Gastroesophageal sphincter (tissue), 3 donors: ENCODE results near the gene TGFBI.

ENCODE experiments used
- EP300 ChIP-seq: sonication (generic); formaldehyde crosslinking; IDR thresholded peaks from one replicate; pipeline ENCODE4 v1.6.1; 2017; ENCODE audit warnings: antibody characterized with exemption, mild to moderate bottlenecking
- POLR2A ChIP-seq, 2 donors: fragments of 450-650 bp; IDR thresholded peaks; one replicate each; pipeline ENCODE4 v1.6.1; 2017; ENCODE audit warnings: antibody characterized with exemption in 2 of 2, mild to moderate bottlenecking in 2 of 2, moderate library complexity in 1 of 2
- POLR2AphosphoS5 ChIP-seq: sonication (generic); formaldehyde crosslinking; IDR thresholded peaks from one replicate; pipeline ENCODE4 v1.6.1; 2017; ENCODE audit warnings: antibody characterized with exemption
- TF ChIP-seq, protein P1 (sequence below), 4 experiments: fragments of 200-600 bp in 2 of 4; fragments of 450-650 bp in 2 of 4; sonication (generic) in 1 of 4; IDR thresholded peaks; one replicate each; pipeline ENCODE4 v1.5.1; 2017 to 2019; ENCODE audit warnings: antibody characterized with exemption in 4 of 4, mild to moderate bottlenecking in 2 of 4, moderate library complexity in 2 of 4

DNA sequence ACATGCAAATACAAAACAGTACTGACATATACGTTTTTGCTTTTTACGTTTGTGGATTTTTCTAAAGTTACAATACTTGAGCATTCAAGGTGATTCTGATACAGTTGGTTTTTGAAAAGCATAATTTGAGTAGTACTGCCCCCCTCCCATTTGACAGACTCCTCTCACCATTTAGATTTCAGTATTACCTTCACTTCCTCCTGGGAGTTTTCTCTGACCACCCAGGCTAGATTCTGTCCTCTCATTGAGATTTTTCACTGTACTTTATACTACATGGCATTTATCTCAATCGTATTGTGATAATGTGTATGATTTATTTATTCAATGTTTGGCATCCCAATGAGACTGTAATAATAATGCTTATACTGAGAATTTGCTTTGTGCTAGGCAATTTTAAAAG lies 71.1 kb downstream of the TGFBI start:
- TF ChIP-seq, protein P1, sequence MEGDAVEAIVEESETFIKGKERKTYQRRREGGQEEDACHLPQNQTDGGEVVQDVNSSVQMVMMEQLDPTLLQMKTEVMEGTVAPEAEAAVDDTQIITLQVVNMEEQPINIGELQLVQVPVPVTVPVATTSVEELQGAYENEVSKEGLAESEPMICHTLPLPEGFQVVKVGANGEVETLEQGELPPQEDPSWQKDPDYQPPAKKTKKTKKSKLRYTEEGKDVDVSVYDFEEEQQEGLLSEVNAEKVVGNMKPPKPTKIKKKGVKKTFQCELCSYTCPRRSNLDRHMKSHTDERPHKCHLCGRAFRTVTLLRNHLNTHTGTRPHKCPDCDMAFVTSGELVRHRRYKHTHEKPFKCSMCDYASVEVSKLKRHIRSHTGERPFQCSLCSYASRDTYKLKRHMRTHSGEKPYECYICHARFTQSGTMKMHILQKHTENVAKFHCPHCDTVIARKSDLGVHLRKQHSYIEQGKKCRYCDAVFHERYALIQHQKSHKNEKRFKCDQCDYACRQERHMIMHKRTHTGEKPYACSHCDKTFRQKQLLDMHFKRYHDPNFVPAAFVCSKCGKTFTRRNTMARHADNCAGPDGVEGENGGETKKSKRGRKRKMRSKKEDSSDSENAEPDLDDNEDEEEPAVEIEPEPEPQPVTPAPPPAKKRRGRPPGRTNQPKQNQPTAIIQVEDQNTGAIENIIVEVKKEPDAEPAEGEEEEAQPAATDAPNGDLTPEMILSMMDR (IDR thresholded peaks at IDR 0.05), result no peak
- TF ChIP-seq POLR2A (IDR thresholded peaks at IDR 0.05) (no peak), POLR2AphosphoS5 (no peak), EP300 (no peak)
